SKM-1 (cell line): Measurements from ENCODE around the gene C20orf204.

Source experiments
- DNase-seq: peaks from one replicate; lab custom pipeline; 2025; ENCODE audit not compliant: unreplicated experiment; lab: John Stamatoyannopoulos, UW

Gene C20orf204

GRCh38 chr20:64055396-64055892, 19.5 kb downstream of the C20orf204 start:
- DNase-seq: no peak

GRCh38 chr20:64055893-64056638, 20.1 kb downstream of the C20orf204 start:
- DNase-seq: no peak

- no peak for DNase-seq
These were observed 20.6 kb downstream of the C20orf204 start for GRCh38 chr20:64056639-64056888.

- DNase-seq: no peak
These were observed 21.1 kb downstream of the C20orf204 start for GRCh38 chr20:64056889-64057627.

GRCh38 chr20:64057628-64058498, 21.9 kb downstream of the C20orf204 start:
- DNase-seq: peak; percentile 34

GRCh38 chr20:64058536-64058935, 22.6 kb downstream of the C20orf204 start:
- no peak for DNase-seq

GRCh38 chr20:64062276-64062595, 26.3 kb downstream of the C20orf204 start:
- DNase-seq: no peak

- peak; percentile 71 for DNase-seq
These were observed 26.8 kb downstream of the C20orf204 start, which contains the start of gene TCEA2 for GRCh38 chr20:64062596-64063388. Gene TCEA2, plus strand, starts transcription at chr20:64063198. Its CDS starts 115 bp downstream, at chr20:64063313.

GRCh38 chr20:64063389-64064144, 27.6 kb downstream of the C20orf204 start:
- DNase-seq: no peak

- no peak for DNase-seq
These were observed 28.2 kb downstream of the C20orf204 start for GRCh38 chr20:64064145-64064698.

GRCh38 chr20:64065062-64065973, 29.3 kb downstream of the C20orf204 start:
- DNase-seq: no peak

- peak; percentile 75 for DNase-seq
These were observed 30.0 kb downstream of the C20orf204 start for GRCh38 chr20:64065974-64066343.

- no peak for DNase-seq
These were observed 31.1 kb downstream of the C20orf204 start for GRCh38 chr20:64067005-64067632.

GRCh38 chr20:64067733-64068307, 31.8 kb downstream of the C20orf204 start:
- DNase-seq: no peak

GRCh38 chr20:64068386-64069208, 32.6 kb downstream of the C20orf204 start:
- no peak for DNase-seq

GRCh38 chr20:64069209-64069613, 33.2 kb downstream of the C20orf204 start:
- DNase-seq: no peak

- DNase-seq: no peak
These were observed 33.7 kb downstream of the C20orf204 start for GRCh38 chr20:64069614-64070243.
